ENCODE results near the gene FOXK2. TPM values are rescaled to one million over a fixed set of nuclear protein-coding genes. Genes with fewer than 3 reads are reported as not detected.

Gene FOXK2
- total RNA-seq, 1 donor from 2014 or later = 60.4 TPM

GRCh38 chr17:82627405-82627804, 107.9 kb downstream of the FOXK2 start:
- Mint-ChIP-seq H3K9me3 (no peaks in the 10 kb centered on the region), H3K4me1 (peaks cover 4% of the 10 kb centered on the region), H3K27me3 (no peaks in the 10 kb centered on the region), H3K4me3 (no peak overlapping the region), H3K36me3 (ENCODE audit: low read depth) (peaks cover 70% of the 10 kb centered on the region), H3K27ac (no peak overlapping the region)
- DNase-seq (no peak), ATAC-seq (ENCODE audit: low read depth) (no peak)
- ChIA-PET CTCF (no interaction called here), POLR2A (interaction anchor here (0.9 kb wide), 1 partner anchor 89 kb away, joined by 9 read pairs; the partner anchor contains the start of gene FN3KRP)
- no peak for TF ChIP-seq CTCF (IDR thresholded peaks at IDR 0.05)
- intact Hi-C loops (cut with micrococcal nuclease) = no loop called here

DNA sequence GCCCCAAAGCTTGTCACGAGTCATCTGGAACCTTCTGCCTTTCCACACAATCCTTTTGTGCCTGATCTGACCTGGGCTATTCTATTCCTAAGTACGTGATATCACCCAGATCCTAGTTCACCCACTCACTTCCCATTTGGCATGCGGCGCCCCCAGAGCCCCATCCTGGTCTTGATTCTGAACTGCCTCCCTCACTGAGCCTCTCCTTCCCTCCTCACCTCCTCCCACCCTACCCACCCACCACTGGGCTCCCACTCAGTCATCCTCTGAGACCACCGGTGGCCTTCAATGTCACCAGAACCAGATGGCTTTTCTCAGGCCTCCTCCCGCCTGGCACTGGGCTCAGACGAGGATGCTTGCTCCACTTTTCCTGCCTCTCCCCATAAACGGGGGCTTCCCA, 110.2 kb downstream of the FOXK2 start:
- Mint-ChIP-seq H3K36me3 (ENCODE audit: low read depth) (peaks cover 69% of the 10 kb centered on the region), H3K4me1 (peaks cover 6% of the 10 kb centered on the region), H3K27ac (no peak overlapping the region), H3K4me3 (no peak overlapping the region), H3K9me3 (no peaks in the 10 kb centered on the region), H3K27me3 (no peaks in the 10 kb centered on the region)
- intact Hi-C loops (cut with micrococcal nuclease) = no loop called here
- ATAC-seq (ENCODE audit: low read depth) = no peak
- CTCF ChIA-PET = no interaction called here
- no peak for DNase-seq
- POLR2A ChIA-PET = no interaction called here
- no peak for TF ChIP-seq CTCF (IDR thresholded peaks at IDR 0.05)

GRCh38 chr17:82630212-82630611, 110.7 kb downstream of the FOXK2 start:
- Mint-ChIP-seq H3K4me1 (peaks cover 6% of the 10 kb centered on the region), H3K27me3 (no peaks in the 10 kb centered on the region), H3K4me3 (no peak overlapping the region), H3K36me3 (ENCODE audit: low read depth) (peaks cover 65% of the 10 kb centered on the region), H3K27ac (no peak overlapping the region), H3K9me3 (no peaks in the 10 kb centered on the region)
- intact Hi-C loops (cut with micrococcal nuclease) = no loop called here
- ATAC-seq (ENCODE audit: low read depth) (no peak), DNase-seq (no peak)
- ChIA-PET POLR2A (no interaction called here), CTCF (no interaction called here)
- TF ChIP-seq CTCF (IDR thresholded peaks at IDR 0.05) = no peak

DNA sequence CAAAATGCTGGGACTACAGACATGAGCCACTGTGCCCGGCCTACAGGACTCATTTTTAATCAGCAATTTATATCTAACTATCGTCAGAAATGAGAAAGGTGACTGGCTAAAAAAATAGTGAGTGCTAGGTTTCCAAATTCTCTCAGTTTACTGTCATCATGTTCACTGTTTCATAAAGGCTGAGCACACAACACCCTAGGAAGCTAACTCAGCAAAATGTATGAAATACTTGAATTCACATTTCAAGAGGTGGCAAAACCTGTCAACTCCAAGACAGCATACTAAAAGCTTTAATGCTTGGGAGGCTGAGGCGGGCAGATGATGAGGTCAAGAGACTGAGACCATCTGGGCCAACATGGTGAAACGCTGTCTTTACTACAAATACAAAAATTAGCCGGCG, 112.0 kb downstream of the FOXK2 start:
- no peak for ATAC-seq (ENCODE audit: low read depth)
- Mint-ChIP-seq H3K27ac (no peak overlapping the region), H3K27me3 (no peaks in the 10 kb centered on the region), H3K9me3 (peaks cover under 1% of the 10 kb centered on the region), H3K36me3 (ENCODE audit: low read depth) (peaks cover 64% of the 10 kb centered on the region), H3K4me3 (no peak overlapping the region), H3K4me1 (peaks cover 6% of the 10 kb centered on the region)
- no peak for TF ChIP-seq CTCF (IDR thresholded peaks at IDR 0.05)
- ChIA-PET CTCF (no interaction called here), POLR2A (no interaction called here)
- DNase-seq = no peak
- intact Hi-C loops (cut with micrococcal nuclease) = no loop called here

- ATAC-seq (ENCODE audit: low read depth) = no peak
These were observed 112.9 kb downstream of the FOXK2 start for GRCh38 chr17:82632451-82632850.

More at GRCh38 chr17:82632451-82632850, 112.9 kb downstream of the FOXK2 start:
- no peak for DNase-seq
- ChIA-PET POLR2A (no interaction called here), CTCF (no interaction called here)
- Mint-ChIP-seq H3K4me3 (no peak overlapping the region), H3K4me1 (peaks cover 6% of the 10 kb centered on the region), H3K27me3 (no peaks in the 10 kb centered on the region), H3K9me3 (peaks cover 7% of the 10 kb centered on the region), H3K36me3 (ENCODE audit: low read depth) (peaks cover 64% of the 10 kb centered on the region), H3K27ac (no peak overlapping the region)
- intact Hi-C loops (cut with micrococcal nuclease) = no loop called here
- no peak for TF ChIP-seq CTCF (IDR thresholded peaks at IDR 0.05)

Data from activated B cell treated with CpG ODN at 0.5 μM for 24 hours (primary cell).